WTC11 (cell line): ENCODE results near the gene AMOT.

Experiments
- KAT7 ChIP-seq: sonication (generic); formaldehyde crosslinking; IDR thresholded peaks from 2 replicates; pipeline ENCODE4 v1.8.1; 2023; ENCODE audit warnings: missing genetic modification reagents, mild to moderate bottlenecking, borderline replicate concordance
- ZNF263 ChIP-seq: sonication (generic); formaldehyde crosslinking; IDR thresholded peaks from 2 replicates; pipeline ENCODE4 v1.8.1; 2022; ENCODE audit warnings: low read depth, mild to moderate bottlenecking, moderate library complexity, missing genetic modification reagents
- ZNF416 ChIP-seq: fragments of 250-450 bp; sonication (Bioruptor Pico); IDR thresholded peaks from 2 replicates; pipeline ENCODE4 v1.9.0; 2021; ENCODE audit warnings: mild to moderate bottlenecking, inconsistent platforms
- TF ChIP-seq, protein P1 (sequence below): fragments of 200-600 bp; IDR thresholded peaks from 2 replicates; pipeline ENCODE4 v1.8.0; 2022; ENCODE audit warnings: antibody characterized with exemption

- no peak for TF ChIP-seq ZNF263 (CRISPR knock-in tag)
- TF ChIP-seq, protein P1, sequence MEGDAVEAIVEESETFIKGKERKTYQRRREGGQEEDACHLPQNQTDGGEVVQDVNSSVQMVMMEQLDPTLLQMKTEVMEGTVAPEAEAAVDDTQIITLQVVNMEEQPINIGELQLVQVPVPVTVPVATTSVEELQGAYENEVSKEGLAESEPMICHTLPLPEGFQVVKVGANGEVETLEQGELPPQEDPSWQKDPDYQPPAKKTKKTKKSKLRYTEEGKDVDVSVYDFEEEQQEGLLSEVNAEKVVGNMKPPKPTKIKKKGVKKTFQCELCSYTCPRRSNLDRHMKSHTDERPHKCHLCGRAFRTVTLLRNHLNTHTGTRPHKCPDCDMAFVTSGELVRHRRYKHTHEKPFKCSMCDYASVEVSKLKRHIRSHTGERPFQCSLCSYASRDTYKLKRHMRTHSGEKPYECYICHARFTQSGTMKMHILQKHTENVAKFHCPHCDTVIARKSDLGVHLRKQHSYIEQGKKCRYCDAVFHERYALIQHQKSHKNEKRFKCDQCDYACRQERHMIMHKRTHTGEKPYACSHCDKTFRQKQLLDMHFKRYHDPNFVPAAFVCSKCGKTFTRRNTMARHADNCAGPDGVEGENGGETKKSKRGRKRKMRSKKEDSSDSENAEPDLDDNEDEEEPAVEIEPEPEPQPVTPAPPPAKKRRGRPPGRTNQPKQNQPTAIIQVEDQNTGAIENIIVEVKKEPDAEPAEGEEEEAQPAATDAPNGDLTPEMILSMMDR: no peak
- TF ChIP-seq ZNF416: no peak
- no peak for TF ChIP-seq KAT7 (CRISPR knock-in tag)
Observed at GRCh38 chrX:112822892-112823291, 17.7 kb downstream of the AMOT start.
